Bone marrow (tissue), 2 donors: ENCODE data around the gene PRKCG.
A peak's percentile ranks its signal among the peaks of the same experiment; 100 is the strongest.
"Not testable (repeated sequence)": the region's sequence is repeated elsewhere in the genome, so short reads cannot be mapped to it uniquely, and the experiment has no call there.

Source experiments
- DNase-seq, 2 donors: peaks; one replicate each; lab custom pipeline; 2025; lab: John Stamatoyannopoulos, UW

The PRKCG gene

GRCh38 chr19:53881482-53882390 is at the start of gene PRKCG:
TSS of gene PRKCG (plus strand) at chr19:53882197. CDS start at chr19:53882495, 298 bp downstream.
- DNase-seq = no peak

DNA sequence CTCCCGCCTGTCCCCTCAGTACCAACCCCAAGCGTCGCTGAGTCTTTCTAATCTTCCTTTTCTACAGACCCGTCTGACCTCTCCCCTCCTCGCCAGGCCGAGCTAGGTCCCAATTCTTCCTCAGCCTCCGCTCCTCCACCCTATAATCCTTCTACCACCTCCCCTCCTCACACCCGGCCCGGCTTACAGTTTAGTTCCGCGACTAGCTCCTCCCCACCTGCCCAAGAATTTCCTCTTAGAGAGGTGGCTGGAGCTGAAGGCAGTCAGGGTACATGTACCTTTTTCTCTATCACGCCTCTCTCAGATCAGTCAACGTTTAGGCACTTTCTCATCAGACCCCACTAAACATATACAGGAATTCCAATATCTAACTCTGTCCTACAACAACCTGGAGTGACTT is 49.1 kb upstream of the PRKCG start:
- DNase-seq = not testable (repeated sequence)

GRCh38 chr19:53838446-53838845 is 43.6 kb upstream of the PRKCG start:
- DNase-seq = not testable (repeated sequence)

GRCh38 chr19:53840241-53840640 is 41.8 kb upstream of the PRKCG start:
- DNase-seq = not testable (repeated sequence)

- DNase-seq = peak in 1 of 2 donors; percentile 18
Measured at GRCh38 chr19:53840914-53841313, 41.1 kb upstream of the PRKCG start.

DNA sequence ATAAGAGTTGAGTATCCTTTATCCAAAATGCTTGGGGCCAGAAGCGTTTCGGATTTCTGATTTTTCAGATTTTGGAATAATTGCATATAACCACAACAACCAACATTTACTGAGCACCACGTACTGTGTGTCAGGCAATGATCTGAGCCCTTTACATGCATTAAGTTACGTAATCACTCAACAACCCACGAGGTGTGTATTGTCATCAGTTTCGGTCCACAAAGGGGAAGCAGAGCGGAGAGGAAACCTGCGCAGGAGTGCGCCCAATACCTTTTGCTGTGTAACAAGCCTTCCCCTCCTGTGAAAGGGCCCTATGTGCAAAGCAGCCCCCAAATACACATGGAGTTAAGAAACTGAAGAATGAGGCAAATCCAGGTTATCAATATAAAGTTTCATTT is 37.1 kb upstream of the PRKCG start:
- peak in 1 of 2 donors; percentile 15 for DNase-seq

GRCh38 chr19:53847555-53847954 is 34.4 kb upstream of the PRKCG start:
- DNase-seq = no peak

DNA sequence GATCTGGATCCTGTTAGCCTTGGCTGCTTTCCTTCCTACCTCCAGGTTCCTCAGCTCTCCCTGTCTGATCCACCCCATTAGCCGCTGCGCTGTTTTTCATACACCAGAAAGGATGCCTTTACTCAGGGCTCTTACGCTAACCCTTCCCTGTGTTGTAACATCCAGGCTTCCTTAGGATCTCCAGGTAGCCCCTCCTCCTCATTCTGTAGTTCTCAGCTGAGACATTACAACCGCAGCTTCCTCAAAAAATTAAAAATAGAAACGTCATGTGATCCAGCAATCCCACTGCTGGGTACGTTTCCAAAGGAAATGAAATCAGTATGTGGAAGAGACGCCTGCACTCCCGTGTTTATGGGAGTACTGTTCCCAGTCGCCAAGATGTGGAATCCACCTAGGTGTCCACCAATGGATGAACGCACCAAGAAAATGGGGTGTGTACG is 32.7 kb upstream of the PRKCG start:
- no peak for DNase-seq

- DNase-seq = no peak
Measured at GRCh38 chr19:53853707-53854106, 28.3 kb upstream of the PRKCG start.

GRCh38 chr19:53864308-53864836 is 17.6 kb upstream of the PRKCG start:
- DNase-seq = no peak

- DNase-seq = no peak
Measured at GRCh38 chr19:53865523-53865917, 16.5 kb upstream of the PRKCG start.

GRCh38 chr19:53865918-53866864 is 15.8 kb upstream of the PRKCG start:
- peak in 1 of 2 donors; percentile 48 for DNase-seq

- no peak for DNase-seq
Measured at GRCh38 chr19:53866865-53867224, 15.2 kb upstream of the PRKCG start.

DNA sequence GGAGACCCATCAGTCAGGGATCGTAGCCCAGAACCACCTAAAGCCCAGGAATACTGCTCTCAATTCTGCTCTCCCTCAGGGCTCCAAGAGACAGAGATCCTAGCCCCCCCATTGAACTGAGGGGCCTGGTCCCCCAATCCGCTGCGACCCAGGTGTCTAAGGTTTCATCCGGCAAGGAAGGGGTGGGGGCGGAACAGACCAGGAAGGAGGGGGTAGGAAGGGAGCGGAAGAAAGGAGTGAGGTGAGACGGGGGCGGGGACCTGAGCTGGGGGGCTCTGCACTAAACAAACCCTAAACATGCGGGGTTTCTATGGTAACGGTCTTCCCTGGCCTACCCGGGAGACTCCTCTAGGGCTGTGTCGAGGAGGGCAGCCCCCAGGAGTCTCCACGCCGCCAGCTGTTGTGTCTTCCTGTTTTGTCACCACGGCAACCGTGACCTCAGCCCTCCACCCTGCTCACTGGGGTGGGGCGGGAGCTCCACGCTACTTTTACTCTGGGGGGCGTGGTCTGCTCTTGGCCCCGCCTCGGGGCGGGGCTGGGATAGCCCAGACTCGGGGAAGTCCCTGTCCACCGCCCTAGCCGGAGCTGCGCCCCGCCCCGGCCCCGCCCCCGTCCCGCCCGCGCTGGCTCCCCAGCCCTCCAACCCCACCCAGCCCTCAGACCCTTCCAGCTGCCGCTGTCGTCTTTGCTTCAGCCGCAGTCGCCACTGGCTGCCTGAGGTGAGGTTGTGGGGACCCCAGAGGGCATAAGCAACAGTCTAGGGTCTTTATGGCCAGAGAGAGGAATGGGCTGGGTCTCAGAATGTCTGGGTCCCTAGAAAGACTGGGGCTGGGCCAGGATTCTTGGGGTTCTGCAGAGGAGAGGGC is 14.5 kb upstream of the PRKCG start, which contains the start of gene MYADM:
TSS of gene MYADM (plus strand) at position 659 of the 866 bp plus-strand sequence. CDS start 5,647 bp downstream, outside the sequence.
- peak; percentile 95 to 99 for DNase-seq

DNA sequence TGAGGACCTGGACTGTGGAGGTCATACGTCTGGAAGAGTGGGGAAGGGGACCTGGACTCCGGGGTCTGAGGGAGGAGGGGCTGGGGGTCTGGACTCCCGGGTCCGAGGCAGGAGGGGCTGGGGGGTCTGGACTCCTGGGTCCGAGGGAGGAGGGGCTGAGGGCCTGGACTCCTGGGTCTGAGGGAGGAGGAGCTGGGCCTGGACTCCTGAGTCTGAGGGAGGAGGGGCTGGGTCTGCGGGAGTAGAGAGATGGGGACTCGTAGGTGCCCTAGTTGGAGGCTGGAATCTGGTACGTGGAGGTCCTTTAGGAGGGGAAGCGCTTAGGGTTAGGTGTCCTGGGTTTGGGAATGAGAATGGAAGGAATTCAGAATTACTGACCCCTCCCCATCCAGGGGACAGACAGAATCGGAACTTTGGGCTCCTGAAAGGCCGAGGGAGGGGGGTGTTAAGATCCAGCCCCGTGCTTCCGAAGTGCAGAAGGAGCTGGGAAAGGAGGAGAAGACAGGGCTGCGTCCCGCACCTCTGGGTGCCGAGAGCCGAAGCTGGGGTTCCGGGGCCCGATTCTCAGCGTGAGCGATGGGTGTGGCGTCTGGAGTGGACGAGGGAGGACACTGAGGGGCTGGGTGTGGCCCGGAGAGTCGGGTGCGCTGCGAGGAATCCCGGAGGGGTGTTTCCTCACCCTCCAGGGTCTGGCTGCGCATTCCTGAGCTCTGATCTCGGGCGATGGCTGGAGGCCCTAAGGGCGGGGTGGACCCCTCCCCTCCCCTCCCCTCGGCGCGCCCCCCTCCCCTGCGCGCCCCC is 13.7 kb upstream of the PRKCG start:
- peak in 1 of 2 donors; percentile 55 for DNase-seq

DNA sequence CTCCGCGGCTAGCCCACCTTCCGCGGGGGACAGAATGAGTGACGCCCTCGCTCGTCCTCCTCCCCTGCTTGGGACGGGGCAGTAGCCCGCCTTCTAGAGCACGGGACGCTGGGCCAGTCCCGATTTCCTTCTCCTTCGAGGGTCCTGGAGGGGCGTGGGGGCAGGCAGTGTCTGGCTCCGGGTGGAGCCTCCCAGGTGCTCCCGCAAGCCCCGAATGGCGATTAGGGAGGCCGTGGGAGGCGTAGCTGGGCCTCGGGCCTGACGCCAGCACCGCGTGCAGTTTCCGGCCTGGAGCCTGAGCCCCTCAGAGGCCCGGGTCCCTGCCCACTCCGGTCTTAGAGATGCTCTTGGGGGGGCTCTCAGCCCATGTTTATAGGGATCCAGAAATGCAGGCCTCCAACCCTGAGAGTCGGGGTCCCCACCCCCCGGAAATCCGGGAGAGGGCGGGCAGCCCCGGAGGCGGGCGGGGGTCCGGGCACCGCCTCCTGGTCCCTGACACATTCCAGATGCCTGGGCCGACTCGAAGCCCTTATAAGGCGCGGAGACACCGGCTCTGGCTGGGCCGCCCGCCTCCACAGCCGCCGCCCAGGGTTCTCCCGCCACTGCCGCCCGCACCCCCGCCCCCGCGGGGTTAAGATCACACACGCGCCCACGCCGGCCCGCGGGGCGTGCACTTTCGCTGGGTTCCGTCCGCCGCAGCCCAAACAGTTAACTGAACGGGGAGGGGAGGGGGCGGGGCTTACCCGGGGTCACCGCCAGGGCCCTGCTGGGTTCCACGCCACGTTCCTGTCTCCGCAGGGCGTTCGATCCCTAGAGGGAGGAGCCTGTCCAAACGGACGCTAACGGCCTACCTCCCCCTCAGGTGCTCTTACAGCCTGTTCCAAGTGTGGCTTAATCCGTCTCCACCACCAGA is 12.8 kb upstream of the PRKCG start:
- DNase-seq = peak; percentile 40 to 80

- not testable (repeated sequence) for DNase-seq
Measured at GRCh38 chr19:53869805-53870484, 12.1 kb upstream of the PRKCG start.

DNA sequence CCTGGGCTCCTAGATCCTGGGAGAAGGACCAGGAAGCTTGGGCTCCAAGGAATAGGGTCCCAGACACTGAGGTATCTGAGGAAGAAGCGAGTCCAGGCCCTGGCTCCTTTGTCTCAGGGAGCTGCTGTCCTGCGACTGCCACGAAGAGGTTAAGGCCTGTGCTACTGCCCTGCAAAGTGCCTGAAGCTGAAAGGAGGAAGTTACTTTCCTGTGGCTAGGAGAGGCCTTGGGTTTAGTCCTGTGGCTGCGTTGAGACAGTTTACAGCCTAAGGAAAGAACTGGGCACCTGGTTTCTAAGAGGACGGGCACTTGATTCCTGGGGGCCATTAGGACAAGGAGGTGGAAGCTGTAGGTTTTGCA is 11.5 kb upstream of the PRKCG start:
- peak; percentile 16 to 47 for DNase-seq

DNA sequence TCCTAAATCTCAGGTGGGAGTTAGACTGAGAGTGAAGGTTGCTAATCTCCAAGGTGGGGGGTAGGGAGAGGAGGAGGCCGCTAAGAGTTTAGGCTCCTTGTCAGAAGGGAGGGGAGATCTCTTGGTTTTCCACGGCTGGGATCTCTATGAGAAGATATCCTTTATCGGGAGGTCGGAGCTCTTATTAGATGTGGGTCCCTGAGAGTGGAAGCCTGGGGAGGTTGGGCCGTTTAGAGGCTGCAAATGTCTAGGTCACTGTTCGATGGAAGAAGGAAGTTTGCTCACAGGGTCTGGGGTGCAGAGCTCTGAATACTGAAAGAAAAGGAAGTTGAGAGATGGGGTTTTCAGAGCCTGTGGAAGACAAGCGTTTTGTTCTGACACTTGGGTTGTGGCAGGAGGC is 10.5 kb upstream of the PRKCG start:
- DNase-seq = peak in 1 of 2 donors; percentile 48
